Measurements from ENCODE around the gene CTU2. TPM values are rescaled to one million over a fixed set of nuclear protein-coding genes. Genes with fewer than 3 reads are reported as not detected.
"Not testable (repeated sequence)": the region's sequence is repeated elsewhere in the genome, so short reads cannot be mapped to it uniquely, and the experiment has no call there.

The CTU2 gene
- total RNA-seq, 1 donor from 2014 or later, result 20.8 TPM

GRCh38 chr16:88662222-88662842 lies 44.0 kb upstream of the CTU2 start:
- Mint-ChIP-seq H3K4me3 (ENCODE audit: unreplicated experiment) (peak overlapping the region; percentile 96), H3K4me1 (ENCODE audit: unreplicated experiment) (peaks cover 17% of the 10 kb centered on the region), H3K27me3 (ENCODE audit: unreplicated experiment) (peaks cover 7% of the 10 kb centered on the region), H3K36me3 (ENCODE audit: low read depth, unreplicated experiment) (peaks cover 5% of the 10 kb centered on the region), H3K27ac (ENCODE audit: unreplicated experiment) (peak overlapping the region; percentile 64), H3K9me3 (ENCODE audit: unreplicated experiment) (no peaks in the 10 kb centered on the region)
- TF ChIP-seq CTCF (IDR thresholded peaks at IDR 0.05; ENCODE audit: unreplicated experiment), result no peak
- DNase-seq (ENCODE audit: low spot score), result no peak

GRCh38 chr16:88662843-88663606 lies 43.3 kb upstream of the CTU2 start, which contains the start of gene MVD:
TSS of gene MVD (minus strand) at chr16:88663091. CDS start at chr16:88663080, 11 bp downstream.
- Mint-ChIP-seq H3K36me3 (ENCODE audit: low read depth, unreplicated experiment) (peaks cover 8% of the 10 kb centered on the region), H3K27me3 (ENCODE audit: unreplicated experiment) (peaks cover 7% of the 10 kb centered on the region), H3K27ac (ENCODE audit: unreplicated experiment) (peak within 1 kb of the TSS; percentile 64), H3K4me1 (ENCODE audit: unreplicated experiment) (peaks cover 19% of the 10 kb centered on the region), H3K9me3 (ENCODE audit: unreplicated experiment) (no peaks in the 10 kb centered on the region), H3K4me3 (ENCODE audit: unreplicated experiment) (peak within 1 kb of the TSS; percentile 98)
- peak; percentile 96 for DNase-seq (ENCODE audit: low spot score)
- TF ChIP-seq CTCF (IDR thresholded peaks at IDR 0.05; ENCODE audit: unreplicated experiment), result no peak

GRCh38 chr16:88665148-88665547 lies 41.2 kb upstream of the CTU2 start:
- DNase-seq (ENCODE audit: low spot score), result no peak
- peaks cover 12% of the 10 kb centered on the region for H3K36me3 Mint-ChIP-seq (ENCODE audit: low read depth, unreplicated experiment)
- H3K27ac Mint-ChIP-seq (ENCODE audit: unreplicated experiment), result peak overlapping the region; percentile 9
- peak overlapping the region; percentile 50 for H3K4me3 Mint-ChIP-seq (ENCODE audit: unreplicated experiment)
- peaks cover 12% of the 10 kb centered on the region for H3K27me3 Mint-ChIP-seq (ENCODE audit: unreplicated experiment)
- no peak for TF ChIP-seq CTCF (IDR thresholded peaks at IDR 0.05; ENCODE audit: unreplicated experiment)
- no peaks in the 10 kb centered on the region for H3K9me3 Mint-ChIP-seq (ENCODE audit: unreplicated experiment)
- H3K4me1 Mint-ChIP-seq (ENCODE audit: unreplicated experiment), result peaks cover 22% of the 10 kb centered on the region

- no peak overlapping the region for H3K27ac Mint-ChIP-seq (ENCODE audit: unreplicated experiment)
- no peaks in the 10 kb centered on the region for H3K9me3 Mint-ChIP-seq (ENCODE audit: unreplicated experiment)
- no peak overlapping the region for H3K4me3 Mint-ChIP-seq (ENCODE audit: unreplicated experiment)
- peaks cover 12% of the 10 kb centered on the region for H3K36me3 Mint-ChIP-seq (ENCODE audit: low read depth, unreplicated experiment)
- TF ChIP-seq CTCF (IDR thresholded peaks at IDR 0.05; ENCODE audit: unreplicated experiment), result no peak
- H3K4me1 Mint-ChIP-seq (ENCODE audit: unreplicated experiment), result peaks cover 22% of the 10 kb centered on the region
- peaks cover 12% of the 10 kb centered on the region for H3K27me3 Mint-ChIP-seq (ENCODE audit: unreplicated experiment)
- no peak for DNase-seq (ENCODE audit: low spot score)
These were observed 40.7 kb upstream of the CTU2 start for GRCh38 chr16:88665570-88665969.

- DNase-seq (ENCODE audit: low spot score), result peak; percentile 72
- Mint-ChIP-seq H3K36me3 (ENCODE audit: low read depth, unreplicated experiment) (peaks cover 8% of the 10 kb centered on the region), H3K4me1 (ENCODE audit: unreplicated experiment) (peaks cover 12% of the 10 kb centered on the region), H3K4me3 (ENCODE audit: unreplicated experiment) (peak overlapping the region; percentile 70), H3K9me3 (ENCODE audit: unreplicated experiment) (no peaks in the 10 kb centered on the region), H3K27me3 (ENCODE audit: unreplicated experiment) (peaks cover 10% of the 10 kb centered on the region), H3K27ac (ENCODE audit: unreplicated experiment) (peak overlapping the region; percentile 75)
- TF ChIP-seq CTCF (IDR thresholded peaks at IDR 0.05; ENCODE audit: unreplicated experiment), result no peak
These were observed 38.8 kb upstream of the CTU2 start for GRCh38 chr16:88667461-88667860.

GRCh38 chr16:88669493-88669892 lies 36.8 kb upstream of the CTU2 start:
- H3K4me1 Mint-ChIP-seq (ENCODE audit: unreplicated experiment); H3K4me3 Mint-ChIP-seq (ENCODE audit: unreplicated experiment); DNase-seq (ENCODE audit: low spot score); H3K9me3 Mint-ChIP-seq (ENCODE audit: unreplicated experiment); H3K27ac Mint-ChIP-seq (ENCODE audit: unreplicated experiment); H3K36me3 Mint-ChIP-seq (ENCODE audit: low read depth, unreplicated experiment): not testable (repeated sequence)
- H3K27me3 Mint-ChIP-seq (ENCODE audit: unreplicated experiment), result peaks cover 12% of the 10 kb centered on the region

Data from endothelial cell (in vitro differentiated cells).